Panc1 (cell line): ENCODE data around the gene CNNM4.

Experiments used
- POLR2AphosphoS5 ChIP-seq: IDR thresholded peaks from 2 replicates; pipeline ENCODE4 v1.6.1; 2012; ENCODE audit warnings: mild to moderate bottlenecking, low read depth, low read length, moderate library complexity
- SIN3A ChIP-seq: IDR thresholded peaks from 2 replicates; pipeline ENCODE4 v1.6.1; 2012; ENCODE audit warnings: low read depth, mild to moderate bottlenecking, low read length, moderate library complexity, borderline replicate concordance; ENCODE audit not compliant: insufficient read depth
- TF ChIP-seq, protein P1 (sequence below): fragments of 450-650 bp; IDR thresholded peaks from 2 replicates; pipeline ENCODE4 v1.5.1; 2017; ENCODE audit warnings: mild to moderate bottlenecking
- TF ChIP-seq, protein P2 (sequence below), 2 experiments: IDR thresholded peaks; 2 replicates each; pipeline ENCODE4 v1.6.1; 2011 to 2012; ENCODE audit warnings: low read depth in 2 of 2, control low read depth in 1 of 2, low read length in 1 of 2, mild to moderate bottlenecking in 1 of 2, moderate library complexity in 1 of 2; ENCODE audit not compliant: insufficient read depth in 1 of 2

DNA sequence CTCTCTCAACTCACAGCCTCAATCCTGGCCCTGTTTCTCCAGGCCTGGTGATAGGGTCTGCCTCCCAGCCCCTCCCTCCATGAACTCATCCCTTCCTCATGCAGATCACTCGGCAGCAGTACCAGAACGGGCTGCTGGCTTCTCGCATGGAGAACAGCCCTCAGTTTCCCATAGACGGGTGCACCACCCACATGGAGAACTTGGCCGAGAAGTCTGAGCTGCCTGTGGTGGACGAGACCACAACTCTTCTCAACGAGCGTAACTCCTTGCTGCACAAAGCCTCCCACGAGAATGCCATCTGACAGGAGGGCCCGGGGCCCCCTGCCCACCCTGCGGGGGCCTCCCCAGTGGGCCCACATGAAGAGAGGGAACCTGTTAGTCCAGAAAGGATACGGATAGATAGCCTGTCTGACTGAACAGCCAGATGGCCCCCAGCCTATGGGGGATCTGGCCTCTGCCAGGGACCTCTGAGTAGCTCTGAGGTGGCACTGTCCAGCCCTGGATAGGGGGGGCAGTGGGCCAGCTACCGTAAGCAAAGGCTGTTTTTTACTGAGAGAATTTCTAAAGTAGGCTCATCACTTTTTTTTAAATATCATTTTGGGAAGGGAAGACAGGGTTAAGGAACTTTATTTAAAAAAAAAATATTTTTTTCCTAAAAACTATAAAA, 48.6 kb downstream of the CNNM4 start:
- TF ChIP-seq, protein P1, sequence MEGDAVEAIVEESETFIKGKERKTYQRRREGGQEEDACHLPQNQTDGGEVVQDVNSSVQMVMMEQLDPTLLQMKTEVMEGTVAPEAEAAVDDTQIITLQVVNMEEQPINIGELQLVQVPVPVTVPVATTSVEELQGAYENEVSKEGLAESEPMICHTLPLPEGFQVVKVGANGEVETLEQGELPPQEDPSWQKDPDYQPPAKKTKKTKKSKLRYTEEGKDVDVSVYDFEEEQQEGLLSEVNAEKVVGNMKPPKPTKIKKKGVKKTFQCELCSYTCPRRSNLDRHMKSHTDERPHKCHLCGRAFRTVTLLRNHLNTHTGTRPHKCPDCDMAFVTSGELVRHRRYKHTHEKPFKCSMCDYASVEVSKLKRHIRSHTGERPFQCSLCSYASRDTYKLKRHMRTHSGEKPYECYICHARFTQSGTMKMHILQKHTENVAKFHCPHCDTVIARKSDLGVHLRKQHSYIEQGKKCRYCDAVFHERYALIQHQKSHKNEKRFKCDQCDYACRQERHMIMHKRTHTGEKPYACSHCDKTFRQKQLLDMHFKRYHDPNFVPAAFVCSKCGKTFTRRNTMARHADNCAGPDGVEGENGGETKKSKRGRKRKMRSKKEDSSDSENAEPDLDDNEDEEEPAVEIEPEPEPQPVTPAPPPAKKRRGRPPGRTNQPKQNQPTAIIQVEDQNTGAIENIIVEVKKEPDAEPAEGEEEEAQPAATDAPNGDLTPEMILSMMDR = no peak
- TF ChIP-seq POLR2AphosphoS5 (no peak), SIN3A (no peak)
- TF ChIP-seq, protein P2, sequence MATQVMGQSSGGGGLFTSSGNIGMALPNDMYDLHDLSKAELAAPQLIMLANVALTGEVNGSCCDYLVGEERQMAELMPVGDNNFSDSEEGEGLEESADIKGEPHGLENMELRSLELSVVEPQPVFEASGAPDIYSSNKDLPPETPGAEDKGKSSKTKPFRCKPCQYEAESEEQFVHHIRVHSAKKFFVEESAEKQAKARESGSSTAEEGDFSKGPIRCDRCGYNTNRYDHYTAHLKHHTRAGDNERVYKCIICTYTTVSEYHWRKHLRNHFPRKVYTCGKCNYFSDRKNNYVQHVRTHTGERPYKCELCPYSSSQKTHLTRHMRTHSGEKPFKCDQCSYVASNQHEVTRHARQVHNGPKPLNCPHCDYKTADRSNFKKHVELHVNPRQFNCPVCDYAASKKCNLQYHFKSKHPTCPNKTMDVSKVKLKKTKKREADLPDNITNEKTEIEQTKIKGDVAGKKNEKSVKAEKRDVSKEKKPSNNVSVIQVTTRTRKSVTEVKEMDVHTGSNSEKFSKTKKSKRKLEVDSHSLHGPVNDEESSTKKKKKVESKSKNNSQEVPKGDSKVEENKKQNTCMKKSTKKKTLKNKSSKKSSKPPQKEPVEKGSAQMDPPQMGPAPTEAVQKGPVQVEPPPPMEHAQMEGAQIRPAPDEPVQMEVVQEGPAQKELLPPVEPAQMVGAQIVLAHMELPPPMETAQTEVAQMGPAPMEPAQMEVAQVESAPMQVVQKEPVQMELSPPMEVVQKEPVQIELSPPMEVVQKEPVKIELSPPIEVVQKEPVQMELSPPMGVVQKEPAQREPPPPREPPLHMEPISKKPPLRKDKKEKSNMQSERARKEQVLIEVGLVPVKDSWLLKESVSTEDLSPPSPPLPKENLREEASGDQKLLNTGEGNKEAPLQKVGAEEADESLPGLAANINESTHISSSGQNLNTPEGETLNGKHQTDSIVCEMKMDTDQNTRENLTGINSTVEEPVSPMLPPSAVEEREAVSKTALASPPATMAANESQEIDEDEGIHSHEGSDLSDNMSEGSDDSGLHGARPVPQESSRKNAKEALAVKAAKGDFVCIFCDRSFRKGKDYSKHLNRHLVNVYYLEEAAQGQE (IDR thresholded peaks at IDR 0.05; ENCODE audit: insufficient read depth in 1 of 2, low read depth in 2 of 2, low read length in 1 of 2) = no peak
